PC-3 (cell line): ENCODE data around the gene ACTL9. TPM values are rescaled to one million over a fixed set of nuclear protein-coding genes. Genes with fewer than 3 reads are reported as not detected.
"Not testable (repeated sequence)": the region's sequence is repeated elsewhere in the genome, so short reads cannot be mapped to it uniquely, and the experiment has no call there.

ENCODE experiments used
- ATAC-seq: fragments of 200-7000 bp; cut with Tn5 transposase; 2 replicates; pipeline ENCODE4 v1.9.1; 2020; ENCODE audit warnings: mild to moderate bottlenecking, moderate library complexity
- BruUV-seq: library from RNA; stranded (reverse); fragments of 400-500 nt; replicated peaks from 2 replicates; lab custom pipeline; 2021; lab: Mats Ljungman, UMichigan
- CTCF ChIA-PET: fragments of 300-600 bp; sonication (Branson Sonifier 250); formaldehyde crosslinking; loops from one replicate; lab custom pipeline; 2022; ENCODE audit warnings: antibody characterized with exemption; lab: Charles Lee
- POLR2A ChIA-PET: fragments of 300-600 bp; sonication (Branson Sonifier 250); formaldehyde crosslinking; loops from one replicate; lab custom pipeline; 2022; ENCODE audit warnings: antibody characterized with exemption; ENCODE audit not compliant: unreplicated experiment; lab: Charles Lee
- DNase-seq: peaks from one replicate; pipeline ENCODE4 v3.0.0-alpha.2; 2015
- H2AFZ ChIP-seq: fragments of 300-600 bp; sonication (generic); 2 replicates; pipeline ENCODE4 v1.6.0; 2016; ENCODE audit warnings: antibody characterized with exemption, low read length
- H3F3A ChIP-seq: fragments of 300-600 bp; sonication (generic); one replicate; pipeline ENCODE4 v1.6.0; 2017; ENCODE audit warnings: antibody characterized with exemption, low read length, control low read depth, mild to moderate bottlenecking; ENCODE audit not compliant: unreplicated experiment
- H3K27ac ChIP-seq: fragments of 300-600 bp; sonication (generic); 2 replicates; pipeline ENCODE4 v1.5.1; 2016; ENCODE audit warnings: mild to moderate bottlenecking, low read length
- H3K27me3 ChIP-seq: fragments of 300-600 bp; sonication (generic); 2 replicates; pipeline ENCODE4 v1.6.1; 2016; ENCODE audit warnings: low read length, mixed read lengths
- H3K36me3 ChIP-seq: fragments of 300-600 bp; sonication (generic); 2 replicates; pipeline ENCODE4 v1.6.1; 2016; ENCODE audit warnings: low read depth, mixed run types, low read length, mixed read lengths
- H3K4me1 ChIP-seq: fragments of 300-600 bp; sonication (generic); 2 replicates; pipeline ENCODE4 v1.5.1; 2016; ENCODE audit warnings: low read length; ENCODE audit not compliant: insufficient read depth
- H3K4me2 ChIP-seq: fragments of 300-600 bp; sonication (generic); 2 replicates; pipeline ENCODE4 v1.6.0; 2016; ENCODE audit warnings: low read length
- H3K4me3 ChIP-seq: fragments of 300-600 bp; sonication (generic); 2 replicates; pipeline ENCODE4 v1.5.1; 2016; ENCODE audit warnings: mild to moderate bottlenecking, low read length, mixed read lengths
- H3K79me2 ChIP-seq: fragments of 300-600 bp; sonication (generic); 2 replicates; pipeline ENCODE4 v1.6.1; 2017; ENCODE audit warnings: low read length, mixed read lengths
- H3K9ac ChIP-seq: fragments of 300-600 bp; sonication (generic); 2 replicates; pipeline ENCODE4 v1.6.0; 2016; ENCODE audit warnings: mild to moderate bottlenecking, low read length
- H3K9me2 ChIP-seq: fragments of 300-600 bp; sonication (generic); replicated peaks from 2 replicates; pipeline ENCODE4 v1.6.1; 2016; ENCODE audit warnings: mixed run types, low read length, mixed read lengths
- H3K9me3 ChIP-seq: fragments of 300-600 bp; sonication (generic); 2 replicates; pipeline ENCODE4 v1.6.1; 2016; ENCODE audit warnings: low read length, mixed read lengths
- H4K20me1 ChIP-seq: fragments of 300-600 bp; sonication (generic); 2 replicates; pipeline ENCODE4 v1.6.1; 2016; ENCODE audit warnings: low read length, mixed read lengths
- EZH2 ChIP-seq: fragments of 300-600 bp; sonication (generic); IDR thresholded peaks from one replicate; pipeline ENCODE4 v1.6.1; 2017; ENCODE audit warnings: antibody characterized with exemption, mild to moderate bottlenecking, low read length; ENCODE audit not compliant: unreplicated experiment
- EZH2phosphoT487 ChIP-seq: fragments of 300-600 bp; sonication (generic); IDR thresholded peaks from 2 replicates; pipeline ENCODE4 v1.6.1; 2018; ENCODE audit warnings: mild to moderate bottlenecking, antibody characterized with exemption, low read length, borderline replicate concordance
- intact Hi-C: fragments of 100-400 bp; cut with micrococcal nuclease; formaldehyde crosslinking; loops from 2 replicates; pipeline ENCODE4 v1.9.0; 2023
- total RNA-seq: library from RNA; depleted of rRNA; stranded (reverse); fragments of >200 nt; gene quantifications from 2 replicates; pipeline ENCODE4 v1.2.3, GENCODE V29; 2014
- TF ChIP-seq, protein P1 (sequence below): fragments of 300-600 bp; sonication (generic); conservative IDR thresholded peaks from 2 replicates; pipeline ENCODE4 v1.5.1; 2017; ENCODE audit warnings: antibody characterized with exemption, low read depth, mild to moderate bottlenecking, low read length

Gene ACTL9
- total RNA-seq, 1 experiment from 2014 or later: not detected

DNA sequence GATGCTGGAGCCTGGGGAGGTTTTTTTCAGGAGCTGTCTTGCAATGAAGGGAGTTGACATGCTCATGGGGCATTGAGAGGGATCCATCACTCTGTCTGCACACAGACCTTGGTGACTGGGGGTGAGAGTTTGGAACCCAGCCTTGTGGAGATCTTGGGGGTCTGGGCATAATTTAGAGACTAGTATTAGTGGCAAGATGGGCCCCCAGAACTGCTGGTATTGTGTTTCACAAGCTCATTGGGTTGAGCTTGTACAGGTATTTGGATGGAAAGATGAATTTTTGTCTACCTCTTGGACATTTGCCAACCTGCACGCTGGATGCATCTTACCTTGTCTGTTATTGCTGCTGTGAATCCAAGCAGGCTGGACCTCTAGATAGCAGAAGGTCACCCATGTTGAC is 22.7 kb upstream of the ACTL9 start, which contains the start of gene OR2Z1:
TSS of gene OR2Z1 (plus strand) at position 301 of the 400 bp plus-strand sequence. CDS start 9,395 bp downstream, outside the sequence.
- ChIA-PET POLR2A (no interaction called here), CTCF (no interaction called here)
- intact Hi-C loops: no loop called here
- no peak within 1 kb of the TSS for H2AFZ ChIP-seq
- H3K4me2 ChIP-seq: no peak within 1 kb of the TSS
- H3K4me3 ChIP-seq: no peak within 1 kb of the TSS
- no peaks in the 10 kb centered on the region for H3K9me3 ChIP-seq
- no peaks in the 10 kb centered on the region for H3K9me2 ChIP-seq
- no peaks in the 10 kb centered on the region for H3K4me1 ChIP-seq
- no peaks in the 10 kb centered on the region for H3K36me3 ChIP-seq
- H3K9ac ChIP-seq: no peak within 1 kb of the TSS
- H3K79me2 ChIP-seq: no peaks in the 10 kb centered on the region
- ATAC-seq: no peak
- no peaks in the 10 kb centered on the region for H3F3A ChIP-seq
- no peak within 1 kb of the TSS for H3K27ac ChIP-seq
- TF ChIP-seq, protein P1, sequence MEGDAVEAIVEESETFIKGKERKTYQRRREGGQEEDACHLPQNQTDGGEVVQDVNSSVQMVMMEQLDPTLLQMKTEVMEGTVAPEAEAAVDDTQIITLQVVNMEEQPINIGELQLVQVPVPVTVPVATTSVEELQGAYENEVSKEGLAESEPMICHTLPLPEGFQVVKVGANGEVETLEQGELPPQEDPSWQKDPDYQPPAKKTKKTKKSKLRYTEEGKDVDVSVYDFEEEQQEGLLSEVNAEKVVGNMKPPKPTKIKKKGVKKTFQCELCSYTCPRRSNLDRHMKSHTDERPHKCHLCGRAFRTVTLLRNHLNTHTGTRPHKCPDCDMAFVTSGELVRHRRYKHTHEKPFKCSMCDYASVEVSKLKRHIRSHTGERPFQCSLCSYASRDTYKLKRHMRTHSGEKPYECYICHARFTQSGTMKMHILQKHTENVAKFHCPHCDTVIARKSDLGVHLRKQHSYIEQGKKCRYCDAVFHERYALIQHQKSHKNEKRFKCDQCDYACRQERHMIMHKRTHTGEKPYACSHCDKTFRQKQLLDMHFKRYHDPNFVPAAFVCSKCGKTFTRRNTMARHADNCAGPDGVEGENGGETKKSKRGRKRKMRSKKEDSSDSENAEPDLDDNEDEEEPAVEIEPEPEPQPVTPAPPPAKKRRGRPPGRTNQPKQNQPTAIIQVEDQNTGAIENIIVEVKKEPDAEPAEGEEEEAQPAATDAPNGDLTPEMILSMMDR: no peak
- no TSS peak for BruUV-seq
- no peaks in the 10 kb centered on the region for H4K20me1 ChIP-seq
- H3K27me3 ChIP-seq: peaks cover 30% of the 10 kb centered on the region
- no peak for DNase-seq

DNA sequence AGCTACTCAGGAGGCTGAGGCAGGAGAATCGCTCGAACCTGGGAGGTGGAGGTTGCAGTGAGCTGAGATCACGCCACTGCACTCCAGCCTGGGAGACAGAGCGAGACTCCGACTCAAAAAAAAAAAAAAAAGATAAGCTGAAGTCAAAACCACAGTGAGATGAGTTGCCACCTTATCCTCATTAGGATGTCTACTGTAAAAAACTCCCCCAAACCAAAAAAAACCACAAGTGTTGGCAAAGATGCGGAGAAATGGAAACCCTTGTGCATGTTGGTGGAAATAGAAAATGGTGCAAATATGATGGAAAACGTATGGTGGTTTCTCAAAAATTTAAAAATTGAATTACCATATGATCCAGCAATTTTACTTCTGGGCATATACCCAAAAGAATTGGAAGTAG is 11.7 kb upstream of the ACTL9 start:
- ATAC-seq, POLR2A ChIA-PET, H3K36me3 ChIP-seq, H2AFZ ChIP-seq, H3K4me2 ChIP-seq, H3K9ac ChIP-seq, H4K20me1 ChIP-seq, BruUV-seq, H3K79me2 ChIP-seq, DNase-seq, H3K9me3 ChIP-seq, intact Hi-C loops, H3K9me2 ChIP-seq, H3K27ac ChIP-seq, H3F3A ChIP-seq, H3K4me3 ChIP-seq, CTCF ChIA-PET, H3K4me1 ChIP-seq: not testable (repeated sequence)
- H3K27me3 ChIP-seq: peaks cover 22% of the 10 kb centered on the region

DNA sequence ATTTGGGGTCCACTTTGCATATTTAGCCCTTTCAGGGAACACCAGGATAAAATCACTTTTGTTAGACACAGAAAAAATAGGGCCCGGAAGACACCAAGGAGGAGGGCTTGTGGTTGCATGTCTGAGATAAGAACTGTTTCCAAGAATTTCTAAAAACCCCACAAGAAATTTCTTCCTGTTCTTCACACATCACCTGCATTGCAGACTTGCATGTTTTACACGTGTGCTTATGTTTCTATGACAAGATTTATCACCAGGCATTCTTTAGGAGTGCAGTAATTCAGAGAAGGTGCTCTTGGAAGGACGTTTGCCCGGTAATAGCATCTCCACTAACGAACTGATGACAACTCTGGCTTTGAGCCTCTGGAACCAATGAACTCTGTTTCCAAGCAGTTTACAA is 7.1 kb upstream of the ACTL9 start:
- no peak overlapping the region for H2AFZ ChIP-seq
- H3K4me1 ChIP-seq: no peaks in the 10 kb centered on the region
- ChIA-PET POLR2A (interaction anchor here (0.6 kb wide), 1 partner anchor 1322 kb away, joined by 5 read pairs; no protein-coding TSS in a partner anchor), CTCF (interaction anchor here (0.6 kb wide), 1 partner anchor 40 kb away, joined by 3 read pairs; no protein-coding TSS in a partner anchor)
- H3K4me3 ChIP-seq: no peak overlapping the region
- no peaks in the 10 kb centered on the region for H3K9me2 ChIP-seq
- H3F3A ChIP-seq: no peaks in the 10 kb centered on the region
- H3K27me3 ChIP-seq: peaks cover 33% of the 10 kb centered on the region
- TF ChIP-seq, protein P1: no peak
- TF ChIP-seq EZH2phosphoT487 (no peak), EZH2 (no peak)
- H3K9ac ChIP-seq: no peak overlapping the region
- H3K27ac ChIP-seq: no peak overlapping the region
- intact Hi-C loops: no loop called here
- no peak for DNase-seq
- no peaks in the 10 kb centered on the region for H3K36me3 ChIP-seq
- no peaks in the 10 kb centered on the region for H3K9me3 ChIP-seq
- ATAC-seq: no peak
- no TSS peak for BruUV-seq
- H3K79me2 ChIP-seq: no peaks in the 10 kb centered on the region
- no peak overlapping the region for H3K4me2 ChIP-seq
- no peaks in the 10 kb centered on the region for H4K20me1 ChIP-seq

DNA sequence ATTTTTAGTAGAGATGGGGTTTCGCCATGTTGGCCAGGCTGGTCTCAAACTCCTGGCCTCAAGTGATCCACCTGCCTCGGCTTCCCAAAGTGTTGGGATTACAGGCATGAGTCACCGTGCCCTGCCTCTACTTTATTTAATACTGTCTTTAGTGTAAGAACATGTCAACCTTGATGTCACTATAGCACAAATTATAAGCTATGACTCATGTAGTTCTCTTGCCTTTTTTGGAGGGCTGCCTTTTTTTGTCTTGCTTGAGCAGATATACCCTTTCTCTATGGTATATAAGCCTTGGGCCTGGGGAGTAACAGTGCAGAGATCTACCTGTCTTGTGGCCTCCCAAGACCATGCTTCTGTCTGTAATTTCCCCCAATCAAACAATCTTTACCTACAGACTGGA is 6.7 kb upstream of the ACTL9 start:
- H3K9me3 ChIP-seq, ATAC-seq, H3K27ac ChIP-seq, H4K20me1 ChIP-seq, DNase-seq, H3K79me2 ChIP-seq, BruUV-seq, intact Hi-C loops, H3F3A ChIP-seq, H3K4me3 ChIP-seq, H3K4me1 ChIP-seq, H3K9me2 ChIP-seq, H3K9ac ChIP-seq, H2AFZ ChIP-seq, H3K4me2 ChIP-seq, H3K36me3 ChIP-seq: not testable (repeated sequence)
- H3K27me3 ChIP-seq: peaks cover 33% of the 10 kb centered on the region
- POLR2A ChIA-PET: interaction anchor here (0.6 kb wide), 1 partner anchor 1323 kb away, joined by 5 read pairs; no protein-coding TSS in a partner anchor
- CTCF ChIA-PET: interaction anchor here (0.6 kb wide), 1 partner anchor 39 kb away, joined by 3 read pairs; no protein-coding TSS in a partner anchor
